Measurements from ENCODE around the gene PIK3IP1.

DNA sequence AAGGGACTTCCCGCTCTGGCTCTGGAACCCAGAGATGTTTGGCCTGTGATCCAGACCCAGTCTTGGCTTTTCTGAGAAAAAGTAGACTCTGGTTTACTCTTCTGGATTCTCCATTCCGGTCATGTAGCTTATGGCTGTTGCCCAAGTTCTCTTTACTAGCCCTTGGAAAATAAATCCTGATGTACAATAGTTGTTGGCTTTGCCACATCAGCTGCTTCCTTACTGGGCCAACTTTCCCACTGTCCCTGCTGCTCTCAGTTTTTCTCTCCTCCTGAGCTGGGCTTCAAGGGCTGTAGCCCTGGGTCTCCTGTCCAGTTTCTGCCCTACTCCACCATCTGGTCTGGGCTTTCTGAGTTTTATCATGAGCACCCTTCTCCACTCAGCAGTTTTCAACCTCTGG, 41.4 kb upstream of the PIK3IP1 start:
- no peak for TF ChIP-seq POLR2AphosphoS5 (IDR thresholded peaks at IDR 0.05; ENCODE audit: low read depth, low read length)
- TF ChIP-seq, protein P1, sequence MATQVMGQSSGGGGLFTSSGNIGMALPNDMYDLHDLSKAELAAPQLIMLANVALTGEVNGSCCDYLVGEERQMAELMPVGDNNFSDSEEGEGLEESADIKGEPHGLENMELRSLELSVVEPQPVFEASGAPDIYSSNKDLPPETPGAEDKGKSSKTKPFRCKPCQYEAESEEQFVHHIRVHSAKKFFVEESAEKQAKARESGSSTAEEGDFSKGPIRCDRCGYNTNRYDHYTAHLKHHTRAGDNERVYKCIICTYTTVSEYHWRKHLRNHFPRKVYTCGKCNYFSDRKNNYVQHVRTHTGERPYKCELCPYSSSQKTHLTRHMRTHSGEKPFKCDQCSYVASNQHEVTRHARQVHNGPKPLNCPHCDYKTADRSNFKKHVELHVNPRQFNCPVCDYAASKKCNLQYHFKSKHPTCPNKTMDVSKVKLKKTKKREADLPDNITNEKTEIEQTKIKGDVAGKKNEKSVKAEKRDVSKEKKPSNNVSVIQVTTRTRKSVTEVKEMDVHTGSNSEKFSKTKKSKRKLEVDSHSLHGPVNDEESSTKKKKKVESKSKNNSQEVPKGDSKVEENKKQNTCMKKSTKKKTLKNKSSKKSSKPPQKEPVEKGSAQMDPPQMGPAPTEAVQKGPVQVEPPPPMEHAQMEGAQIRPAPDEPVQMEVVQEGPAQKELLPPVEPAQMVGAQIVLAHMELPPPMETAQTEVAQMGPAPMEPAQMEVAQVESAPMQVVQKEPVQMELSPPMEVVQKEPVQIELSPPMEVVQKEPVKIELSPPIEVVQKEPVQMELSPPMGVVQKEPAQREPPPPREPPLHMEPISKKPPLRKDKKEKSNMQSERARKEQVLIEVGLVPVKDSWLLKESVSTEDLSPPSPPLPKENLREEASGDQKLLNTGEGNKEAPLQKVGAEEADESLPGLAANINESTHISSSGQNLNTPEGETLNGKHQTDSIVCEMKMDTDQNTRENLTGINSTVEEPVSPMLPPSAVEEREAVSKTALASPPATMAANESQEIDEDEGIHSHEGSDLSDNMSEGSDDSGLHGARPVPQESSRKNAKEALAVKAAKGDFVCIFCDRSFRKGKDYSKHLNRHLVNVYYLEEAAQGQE (IDR thresholded peaks at IDR 0.05; ENCODE audit: insufficient read depth in 1 of 2, low read depth in 2 of 2, low read length in 2 of 2) = no peak
- no peak for TF ChIP-seq TAF1 (IDR thresholded peaks at IDR 0.05; ENCODE audit: borderline replicate concordance, insufficient read depth, low read length)
- no peak for TF ChIP-seq FOXP2 (optimal IDR thresholded peaks at IDR 0.05; ENCODE audit: borderline replicate concordance, extremely low read depth, extremely low read length, insufficient read depth)
